Liver (tissue), 9 donors: ENCODE measurements around the gene SHMT2. TPM values are rescaled to one million over a fixed set of nuclear protein-coding genes. Genes with fewer than 3 reads are reported as not detected.

Experiments used
- DNase-seq: peaks from one replicate; pipeline ENCODE4 v3.0.0-alpha.2; 2017; ENCODE audit warnings: low spot score
- H3K27ac ChIP-seq, 2 donors: one replicate each; pipeline ENCODE4 v1.7.0; 2013; ENCODE audit warnings: inconsistent platforms in 2 of 2, low read length in 2 of 2, control low read depth in 1 of 2, low read depth in 1 of 2, mild to moderate bottlenecking in 1 of 2
- H3K27me3 ChIP-seq, 4 donors: one replicate each; pipeline versions ENCODE4 v1.6.1 to v1.7.0; 2013; ENCODE audit warnings: low read length in 3 of 4, inconsistent platforms in 1 of 4, mild to moderate bottlenecking in 1 of 4, moderate library complexity in 1 of 4; ENCODE audit not compliant: control insufficient read depth in 4 of 4, insufficient read depth in 4 of 4
- H3K36me3 ChIP-seq, 4 donors: one replicate each; pipeline versions ENCODE4 v1.6.1 to v1.7.0; 2013; ENCODE audit warnings: low read length in 3 of 4, mild to moderate bottlenecking in 3 of 4, low read depth in 1 of 4, moderate library complexity in 1 of 4; ENCODE audit not compliant: control insufficient read depth in 4 of 4, insufficient read depth in 3 of 4
- H3K4me1 ChIP-seq, 4 donors: one replicate each; pipeline versions ENCODE4 v1.6.1 to v1.7.0; 2013; ENCODE audit warnings: low read length in 3 of 4, mild to moderate bottlenecking in 3 of 4, moderate library complexity in 1 of 4; ENCODE audit not compliant: control insufficient read depth in 4 of 4, insufficient read depth in 4 of 4
- H3K4me3 ChIP-seq, 3 donors: one replicate each; pipeline versions ENCODE4 v1.6.1 to v1.7.0; 2013; ENCODE audit warnings: low read length in 3 of 3, control low read depth in 1 of 3, low read depth in 1 of 3, mild to moderate bottlenecking in 1 of 3
- H3K9ac ChIP-seq, 2 donors: one replicate each; pipeline ENCODE4 v1.7.0; 2013; ENCODE audit warnings: low read length in 2 of 2, mild to moderate bottlenecking in 2 of 2, moderate library complexity in 2 of 2, control low read depth in 1 of 2, low read depth in 1 of 2
- H3K9me3 ChIP-seq, 4 donors: one replicate each; pipeline versions ENCODE4 v1.6.1 to v1.7.0; 2013; ENCODE audit warnings: low read length in 3 of 4; ENCODE audit not compliant: control insufficient read depth in 4 of 4
- EGR1 ChIP-seq, 2 donors: IDR thresholded peaks; 2 replicates each; pipeline ENCODE4 v1.6.1; 2016 to 2018; ENCODE audit warnings: antibody characterized with exemption in 2 of 2, low read depth in 2 of 2
- HNF4A ChIP-seq, 2 donors: conservative IDR thresholded peaks; 2 replicates each; pipeline ENCODE4 v1.6.1; 2016; ENCODE audit warnings: antibody characterized with exemption in 2 of 2, mild to moderate bottlenecking in 2 of 2
- NR2F2 ChIP-seq: IDR thresholded peaks from 2 replicates; pipeline ENCODE4 v1.6.1; 2016; ENCODE audit warnings: antibody characterized with exemption
- RAD21 ChIP-seq, 2 donors: IDR thresholded peaks; 2 replicates each; pipeline ENCODE4 v1.6.1; 2016; ENCODE audit warnings: antibody characterized with exemption in 2 of 2, mild to moderate bottlenecking in 2 of 2
- YY1 ChIP-seq: IDR thresholded peaks from 2 replicates; pipeline ENCODE4 v1.6.1; 2016; ENCODE audit warnings: antibody characterized with exemption, mild to moderate bottlenecking
- WGBS: extraction: QIAGEN DNeasy Blood & Tissue Kit; methylation state at CpG from one replicate; pipeline ENCODE4 v1.1.7; 2013; 5-methylcytosine and 5-hydroxymethylcytosine counted together
- polyA plus RNA-seq, 2 donors: library from polyadenylated mRNA; stranded (reverse) in 1 of 2; unstranded in 1 of 2; fragments of 200-250 nt in 1 of 2; fragments of >200 nt in 1 of 2; fragmentation: Nextera tagmentation in 1 of 2; extraction: Ambion mirVana in 1 of 2; gene quantifications; one replicate each; pipeline versions ENCODE4 v1.2.1 to v1.2.3, GENCODE V29; 2013 to 2015
- total RNA-seq, 2 donors: library from RNA; depleted of rRNA; stranded (reverse); fragments of >200 nt; gene quantifications; one replicate each; pipeline ENCODE4 v1.2.3, GENCODE V29; 2014
- TF ChIP-seq, protein P1 (sequence below): fragments of 150-350 bp; IDR thresholded peaks from 2 replicates; pipeline ENCODE4 v1.5.1; 2017; ENCODE audit warnings: improper control_type of control experiment, low read depth, low read length; ENCODE audit not compliant: missing input control
- TF ChIP-seq, protein P2 (sequence below): IDR thresholded peaks from 2 replicates; pipeline ENCODE4 v1.6.1; 2016; ENCODE audit warnings: antibody characterized with exemption
- TF ChIP-seq, protein P3 (sequence below): IDR thresholded peaks from 2 replicates; pipeline ENCODE4 v1.6.1; 2016; ENCODE audit warnings: antibody characterized with exemption, mild to moderate bottlenecking
- TF ChIP-seq, protein P4 (sequence below): IDR thresholded peaks from 2 replicates; pipeline ENCODE4 v1.6.1; 2016; ENCODE audit warnings: antibody characterized with exemption
- donor health status: healthy.
- donor health status: healthy.
- donor health status: healthy.
- donor health status: healthy.
- donor health status: healthy.

SHMT2 gene
- total and polyA plus RNA-seq, 4 donors, result 66.7 to 276 (median 179) TPM

DNA sequence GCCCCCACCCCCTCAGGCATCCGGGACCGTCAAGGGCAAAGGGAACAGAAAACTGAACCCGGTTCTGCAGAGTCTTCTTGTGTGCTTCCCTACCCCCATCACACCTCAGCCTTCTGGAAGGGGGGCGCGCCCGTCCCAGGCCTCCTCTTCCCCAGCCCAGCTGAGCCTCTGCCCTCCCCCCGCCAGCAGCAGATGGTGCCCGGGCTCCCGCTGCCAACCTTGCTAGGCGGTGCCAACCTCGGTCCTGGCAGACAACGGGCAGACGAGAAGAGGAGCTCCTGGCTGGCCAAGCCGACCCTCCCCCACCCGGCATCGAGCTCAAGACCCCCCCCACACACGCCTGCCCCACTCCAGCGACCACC lies 12.8 kb downstream of the SHMT2 start:
- Histone ChIP-seq H3K27me3 (peaks cover 0 to 11% (median 0%) of the 10 kb centered on the region in 4 donors), H3K9me3 (no peaks in the 10 kb centered on the region), H3K36me3 (no peaks in the 10 kb centered on the region), H3K9ac (no peak overlapping the region), H3K4me3 (peak overlapping the region in 2 of 3 donors; percentile 18 to 38), H3K4me1 (peaks cover 15 to 47% (median 32%) of the 10 kb centered on the region in 4 donors), H3K27ac (no peak overlapping the region)
- 2% methylated on average over 18 of the region's 18 CpGs for WGBS
- DNase-seq, result no peak
- TF ChIP-seq RAD21 (IDR thresholded peaks at IDR 0.05) (no peak), EGR1 (IDR thresholded peaks at IDR 0.05; ENCODE audit: low read depth in 2 of 2) (no peak), HNF4A (conservative IDR thresholded peaks at IDR 0.05) (no peak), YY1 (no peak)

DNA sequence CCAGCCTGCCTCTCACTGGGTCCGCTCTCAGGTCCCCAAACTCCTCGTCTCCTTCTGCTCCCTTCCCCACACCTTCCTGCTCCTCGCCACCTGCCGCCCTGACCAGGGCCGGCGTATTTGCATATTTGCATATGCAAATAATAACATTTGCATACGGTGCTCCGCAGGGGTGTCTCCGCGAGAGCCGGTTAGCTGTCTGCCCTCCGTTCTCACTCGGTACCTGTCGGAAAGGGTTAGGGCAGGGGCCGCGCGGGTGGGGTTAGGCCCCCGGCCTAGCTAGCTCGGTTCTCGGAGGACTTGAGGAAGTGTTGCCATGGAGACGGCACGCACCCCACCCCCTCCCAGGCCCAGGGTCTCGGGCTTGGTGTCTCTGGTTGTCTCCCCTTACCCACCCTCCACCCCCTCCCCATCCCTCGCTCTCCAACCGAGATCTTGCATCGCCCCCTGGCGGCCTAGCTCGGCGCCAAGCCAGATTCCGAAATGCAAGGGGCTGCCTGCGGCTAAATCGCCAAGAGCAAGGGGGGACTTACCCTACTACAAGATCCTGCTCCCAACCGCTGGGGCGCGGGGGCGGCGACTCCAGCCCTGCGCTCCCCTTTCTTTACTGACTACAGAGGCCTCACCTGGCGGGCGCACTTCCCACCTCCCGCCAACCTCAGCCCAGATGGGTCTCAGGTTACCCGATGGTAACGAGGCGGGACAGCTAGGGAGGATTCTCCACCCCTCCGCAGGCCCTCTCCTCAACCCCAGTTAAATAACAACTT lies 13.4 kb downstream of the SHMT2 start:
- Histone ChIP-seq H3K4me3 (peak overlapping the region in 2 of 3 donors; percentile 18 to 38), H3K9ac (no peak overlapping the region), H3K27ac (no peak overlapping the region), H3K27me3 (peaks cover 0 to 11% (median 0%) of the 10 kb centered on the region in 4 donors), H3K4me1 (peaks cover 15 to 47% (median 32%) of the 10 kb centered on the region in 4 donors), H3K36me3 (no peaks in the 10 kb centered on the region), H3K9me3 (no peaks in the 10 kb centered on the region)
- DNase-seq, result peak; percentile 74
- WGBS, result 2% methylated on average over 45 of the region's 45 CpGs
- TF ChIP-seq NR2F2 (no peak), RAD21 (IDR thresholded peaks at IDR 0.05) (peak in 1 of 2 donors; percentile 34)
- TF ChIP-seq, protein P1, sequence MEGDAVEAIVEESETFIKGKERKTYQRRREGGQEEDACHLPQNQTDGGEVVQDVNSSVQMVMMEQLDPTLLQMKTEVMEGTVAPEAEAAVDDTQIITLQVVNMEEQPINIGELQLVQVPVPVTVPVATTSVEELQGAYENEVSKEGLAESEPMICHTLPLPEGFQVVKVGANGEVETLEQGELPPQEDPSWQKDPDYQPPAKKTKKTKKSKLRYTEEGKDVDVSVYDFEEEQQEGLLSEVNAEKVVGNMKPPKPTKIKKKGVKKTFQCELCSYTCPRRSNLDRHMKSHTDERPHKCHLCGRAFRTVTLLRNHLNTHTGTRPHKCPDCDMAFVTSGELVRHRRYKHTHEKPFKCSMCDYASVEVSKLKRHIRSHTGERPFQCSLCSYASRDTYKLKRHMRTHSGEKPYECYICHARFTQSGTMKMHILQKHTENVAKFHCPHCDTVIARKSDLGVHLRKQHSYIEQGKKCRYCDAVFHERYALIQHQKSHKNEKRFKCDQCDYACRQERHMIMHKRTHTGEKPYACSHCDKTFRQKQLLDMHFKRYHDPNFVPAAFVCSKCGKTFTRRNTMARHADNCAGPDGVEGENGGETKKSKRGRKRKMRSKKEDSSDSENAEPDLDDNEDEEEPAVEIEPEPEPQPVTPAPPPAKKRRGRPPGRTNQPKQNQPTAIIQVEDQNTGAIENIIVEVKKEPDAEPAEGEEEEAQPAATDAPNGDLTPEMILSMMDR, result peak; percentile 39
- TF ChIP-seq, protein P2, sequence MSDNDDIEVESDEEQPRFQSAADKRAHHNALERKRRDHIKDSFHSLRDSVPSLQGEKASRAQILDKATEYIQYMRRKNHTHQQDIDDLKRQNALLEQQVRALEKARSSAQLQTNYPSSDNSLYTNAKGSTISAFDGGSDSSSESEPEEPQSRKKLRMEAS, result no peak
- TF ChIP-seq, protein P3, sequence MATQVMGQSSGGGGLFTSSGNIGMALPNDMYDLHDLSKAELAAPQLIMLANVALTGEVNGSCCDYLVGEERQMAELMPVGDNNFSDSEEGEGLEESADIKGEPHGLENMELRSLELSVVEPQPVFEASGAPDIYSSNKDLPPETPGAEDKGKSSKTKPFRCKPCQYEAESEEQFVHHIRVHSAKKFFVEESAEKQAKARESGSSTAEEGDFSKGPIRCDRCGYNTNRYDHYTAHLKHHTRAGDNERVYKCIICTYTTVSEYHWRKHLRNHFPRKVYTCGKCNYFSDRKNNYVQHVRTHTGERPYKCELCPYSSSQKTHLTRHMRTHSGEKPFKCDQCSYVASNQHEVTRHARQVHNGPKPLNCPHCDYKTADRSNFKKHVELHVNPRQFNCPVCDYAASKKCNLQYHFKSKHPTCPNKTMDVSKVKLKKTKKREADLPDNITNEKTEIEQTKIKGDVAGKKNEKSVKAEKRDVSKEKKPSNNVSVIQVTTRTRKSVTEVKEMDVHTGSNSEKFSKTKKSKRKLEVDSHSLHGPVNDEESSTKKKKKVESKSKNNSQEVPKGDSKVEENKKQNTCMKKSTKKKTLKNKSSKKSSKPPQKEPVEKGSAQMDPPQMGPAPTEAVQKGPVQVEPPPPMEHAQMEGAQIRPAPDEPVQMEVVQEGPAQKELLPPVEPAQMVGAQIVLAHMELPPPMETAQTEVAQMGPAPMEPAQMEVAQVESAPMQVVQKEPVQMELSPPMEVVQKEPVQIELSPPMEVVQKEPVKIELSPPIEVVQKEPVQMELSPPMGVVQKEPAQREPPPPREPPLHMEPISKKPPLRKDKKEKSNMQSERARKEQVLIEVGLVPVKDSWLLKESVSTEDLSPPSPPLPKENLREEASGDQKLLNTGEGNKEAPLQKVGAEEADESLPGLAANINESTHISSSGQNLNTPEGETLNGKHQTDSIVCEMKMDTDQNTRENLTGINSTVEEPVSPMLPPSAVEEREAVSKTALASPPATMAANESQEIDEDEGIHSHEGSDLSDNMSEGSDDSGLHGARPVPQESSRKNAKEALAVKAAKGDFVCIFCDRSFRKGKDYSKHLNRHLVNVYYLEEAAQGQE, result no peak

DNA sequence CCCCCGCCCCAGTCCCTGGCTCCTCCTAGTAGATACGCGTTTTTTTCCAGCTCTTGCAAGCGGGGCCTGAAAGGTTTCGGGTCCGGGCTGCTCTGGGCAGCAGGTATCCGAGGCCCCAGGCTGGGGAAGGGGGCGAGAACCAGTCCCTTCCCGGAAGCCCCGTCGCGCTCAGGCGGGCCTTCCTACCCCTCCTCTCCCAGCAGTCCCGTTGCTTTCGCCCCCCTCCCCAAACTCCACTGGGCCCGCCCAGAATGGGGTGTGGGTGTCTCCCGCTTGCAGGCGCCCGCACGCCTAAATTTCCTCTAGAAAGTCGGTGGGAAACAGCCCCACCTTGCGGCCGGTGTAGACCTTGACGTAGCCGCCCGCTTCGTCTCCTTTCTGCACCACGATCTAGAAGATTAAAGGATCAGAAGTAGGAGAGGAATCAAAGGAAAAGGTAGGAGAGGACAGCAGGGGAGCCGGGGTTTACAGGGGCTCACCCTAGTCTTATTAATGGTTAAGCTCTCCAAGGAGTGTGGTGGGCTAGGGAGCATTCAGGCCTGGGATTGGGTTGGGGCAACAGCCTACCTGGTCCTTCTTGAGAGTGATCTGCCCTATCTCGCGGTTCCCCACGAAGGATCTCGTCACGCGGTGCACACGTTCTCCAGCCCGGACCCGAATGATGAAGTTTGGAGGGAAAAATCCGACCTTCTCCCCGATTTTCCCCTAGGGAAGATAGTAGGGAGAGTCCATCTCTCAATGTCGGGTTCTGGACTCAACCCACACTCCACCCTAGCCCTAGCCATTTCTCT lies 14.2 kb downstream of the SHMT2 start:
- peak overlapping the region in 1 of 3 donors; percentile 38 for H3K4me3 ChIP-seq
- H3K36me3 ChIP-seq, result no peaks in the 10 kb centered on the region
- peaks cover 14 to 44% (median 29%) of the 10 kb centered on the region in 4 donors for H3K4me1 ChIP-seq
- peak; percentile 82 for DNase-seq
- H3K9me3 ChIP-seq, result no peaks in the 10 kb centered on the region
- H3K27me3 ChIP-seq, result peaks cover 0 to 11% (median 0%) of the 10 kb centered on the region in 4 donors
- TF ChIP-seq, protein P4, sequence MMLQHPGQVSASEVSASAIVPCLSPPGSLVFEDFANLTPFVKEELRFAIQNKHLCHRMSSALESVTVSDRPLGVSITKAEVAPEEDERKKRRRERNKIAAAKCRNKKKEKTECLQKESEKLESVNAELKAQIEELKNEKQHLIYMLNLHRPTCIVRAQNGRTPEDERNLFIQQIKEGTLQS, result no peak
- TF ChIP-seq RAD21 (IDR thresholded peaks at IDR 0.05), result peak; percentile 79 to 86
- TF ChIP-seq, protein P1, result peak; percentile 71
- H3K27ac ChIP-seq, result no peak overlapping the region
- 15% methylated on average over 41 of the region's 41 CpGs for WGBS
- no peak overlapping the region for H3K9ac ChIP-seq
